IMR-90 (cell line): ENCODE data around the gene EEIG2. TPM values are rescaled to one million over a fixed set of nuclear protein-coding genes. Genes with fewer than 3 reads are reported as not detected.

Experiments
- ATAC-seq: fragments of 200-7000 bp; cut with Tn5 transposase; 2 replicates; pipeline ENCODE4 v1.9.1; 2020; ENCODE audit warnings: low read depth, mild to moderate bottlenecking, moderate library complexity
- BruUV-seq: library from RNA; stranded (reverse); fragments of 400-500 nt; replicated peaks from 2 replicates; lab custom pipeline; 2021; lab: Mats Ljungman, UMichigan
- CTCF ChIA-PET: fragments of 300-600 bp; formaldehyde crosslinking; extraction: SDS; loops from one replicate; lab custom pipeline; 2021; ENCODE audit warnings: antibody characterized with exemption; lab: Yijun Ruan, JAX
- POLR2A ChIA-PET: fragments of 300-600 bp; sonication (Branson Sonifier 250); formaldehyde crosslinking; loops from one replicate; lab custom pipeline; 2022; ENCODE audit warnings: antibody characterized with exemption; ENCODE audit not compliant: unreplicated experiment; lab: Charles Lee
- DNase-seq: peaks from one replicate; pipeline ENCODE4 v3.0.0; 2013
- H2AFZ ChIP-seq: replicated peaks from 2 replicates; pipeline ENCODE3; 2013; ENCODE audit warnings: low read length, mild to moderate bottlenecking; ENCODE audit not compliant: poor library complexity
- H2AK5ac ChIP-seq: 2 replicates; pipeline ENCODE4 v1.6.1; 2013; ENCODE audit warnings: low read depth, low read length, inconsistent platforms
- H2AK9ac ChIP-seq: replicated peaks from 2 replicates; pipeline ENCODE3; 2013; ENCODE audit warnings: mild to moderate bottlenecking, low read depth, low read length, moderate library complexity; ENCODE audit not compliant: poor library complexity
- H2BK120ac ChIP-seq: 2 replicates; pipeline ENCODE4 v1.6.1; 2013; ENCODE audit warnings: low read depth, low read length, inconsistent platforms
- H2BK15ac ChIP-seq: 3 replicates; pipeline ENCODE4 v1.6.1; 2013; ENCODE audit warnings: low read depth, low read length, inconsistent platforms
- H2BK20ac ChIP-seq: 2 replicates; pipeline ENCODE4 v1.6.1; 2013; ENCODE audit warnings: low read depth, mild to moderate bottlenecking, inconsistent platforms, low read length, moderate library complexity
- H2BK5ac ChIP-seq: 2 replicates; pipeline ENCODE4 v1.6.1; 2013; ENCODE audit warnings: mild to moderate bottlenecking, low read depth, low read length, inconsistent platforms; ENCODE audit not compliant: poor library complexity, severe bottlenecking
- H3K14ac ChIP-seq: replicated peaks from 2 replicates; pipeline ENCODE4 v1.6.1; 2013; ENCODE audit warnings: low read depth, low read length, inconsistent platforms
- H3K18ac ChIP-seq: 2 replicates; pipeline ENCODE4 v1.6.1; 2013; ENCODE audit warnings: low read depth, low read length, control low read depth
- H3K23ac ChIP-seq: 2 replicates; pipeline ENCODE4 v1.6.1; 2013; ENCODE audit warnings: low read depth, low read length, inconsistent platforms
- H3K27ac ChIP-seq: 2 replicates; pipeline ENCODE4 v1.5.1; 2013; ENCODE audit warnings: mild to moderate bottlenecking, control low read depth, low read length; ENCODE audit not compliant: insufficient read depth
- H3K27me3 ChIP-seq: 2 replicates; pipeline ENCODE4 v1.6.1; 2013; ENCODE audit warnings: low read length; ENCODE audit not compliant: control insufficient read depth, insufficient read depth
- H3K36me3 ChIP-seq: 2 replicates; pipeline ENCODE4 v1.6.1; 2013; ENCODE audit warnings: low read length, mixed read lengths; ENCODE audit not compliant: control insufficient read depth, insufficient read depth
- H3K4ac ChIP-seq: 2 replicates; pipeline ENCODE4 v1.6.1; 2013; ENCODE audit warnings: low read depth, low read length, inconsistent platforms
- H3K4me1 ChIP-seq: 2 replicates; pipeline ENCODE4 v1.6.1; 2013; ENCODE audit warnings: low read length, mixed read lengths; ENCODE audit not compliant: control insufficient read depth, insufficient read depth
- H3K4me2 ChIP-seq: 2 replicates; pipeline ENCODE4 v1.6.1; 2013; ENCODE audit warnings: low read depth, mild to moderate bottlenecking, control low read depth, low read length, moderate library complexity
- H3K4me3 ChIP-seq: 2 replicates; pipeline ENCODE4 v1.5.1; 2013; ENCODE audit warnings: low read depth, mild to moderate bottlenecking, control low read depth, low read length, moderate library complexity; ENCODE audit not compliant: insufficient read depth
- H3K56ac ChIP-seq: 2 replicates; pipeline ENCODE4 v1.6.1; 2013; ENCODE audit warnings: low read length, inconsistent platforms; ENCODE audit not compliant: insufficient read depth; ENCODE audit errors: extremely low read depth
- H3K79me1 ChIP-seq, 2 experiments: 2 replicates each; pipeline ENCODE4 v1.6.1; 2013; ENCODE audit warnings: low read length in 2 of 2, inconsistent platforms in 1 of 2, low read depth in 1 of 2
- H3K9ac ChIP-seq: 2 replicates; pipeline ENCODE4 v1.6.1; 2013; ENCODE audit warnings: low read depth, low read length, control low read depth
- H3K9me1 ChIP-seq: 2 replicates; pipeline ENCODE4 v1.6.1; 2013; ENCODE audit warnings: low read length, inconsistent platforms; ENCODE audit not compliant: insufficient read depth
- H3K9me3 ChIP-seq: 2 replicates; pipeline ENCODE4 v1.6.1; 2013; ENCODE audit warnings: low read length; ENCODE audit not compliant: control insufficient read depth, insufficient read depth
- H4K20me1 ChIP-seq: 2 replicates; pipeline ENCODE4 v1.6.1; 2013; ENCODE audit warnings: low read length, inconsistent platforms; ENCODE audit not compliant: insufficient read depth
- H4K5ac ChIP-seq: 2 replicates; pipeline ENCODE4 v1.6.1; 2013; ENCODE audit warnings: mild to moderate bottlenecking, low read depth, low read length, control low read depth
- H4K8ac ChIP-seq, 2 experiments: 2 replicates each; pipeline ENCODE4 v1.6.1; 2013; ENCODE audit warnings: low read depth in 2 of 2, low read length in 2 of 2, control low read depth in 1 of 2, inconsistent platforms in 1 of 2
- H4K91ac ChIP-seq: 2 replicates; pipeline ENCODE4 v1.6.1; 2013; ENCODE audit warnings: low read depth, low read length, inconsistent platforms; ENCODE audit not compliant: insufficient read depth
- BHLHE40 ChIP-seq: fragments of 150-350 bp; IDR thresholded peaks from 2 replicates; pipeline ENCODE4 v1.6.1; 2016; ENCODE audit warnings: mild to moderate bottlenecking, low read depth, low read length
- CEBPB ChIP-seq: IDR thresholded peaks from 2 replicates; pipeline ENCODE4 v1.6.1; 2012; ENCODE audit warnings: low read depth, low read length, improper control_type of control experiment
- CHD1 ChIP-seq: IDR thresholded peaks from 2 replicates; pipeline ENCODE4 v1.6.1; 2012; ENCODE audit warnings: low read depth, low read length, improper control_type of control experiment
- ELK1 ChIP-seq: fragments of 150-350 bp; IDR thresholded peaks from 2 replicates; pipeline ENCODE4 v1.6.1; 2016; ENCODE audit warnings: low read depth, mild to moderate bottlenecking, low read length, moderate library complexity, borderline replicate concordance
- FOS ChIP-seq: fragments of 150-350 bp; IDR thresholded peaks from 2 replicates; pipeline ENCODE4 v1.6.1; 2016; ENCODE audit warnings: low read depth, low read length
- MAFK ChIP-seq: IDR thresholded peaks from 2 replicates; pipeline ENCODE4 v1.6.1; 2012; ENCODE audit warnings: low read depth, low read length, improper control_type of control experiment
- MAZ ChIP-seq: IDR thresholded peaks from 2 replicates; pipeline ENCODE4 v1.6.1; 2012; ENCODE audit warnings: low read depth, mild to moderate bottlenecking, low read length, improper control_type of control experiment, moderate library complexity, borderline replicate concordance
- MXI1 ChIP-seq: IDR thresholded peaks from 2 replicates; pipeline ENCODE4 v1.6.1; 2012; ENCODE audit warnings: low read depth, mild to moderate bottlenecking, low read length, moderate library complexity, borderline replicate concordance
- RCOR1 ChIP-seq: IDR thresholded peaks from 2 replicates; pipeline ENCODE4 v1.6.1; 2012; ENCODE audit warnings: mild to moderate bottlenecking, low read length, improper control_type of control experiment; ENCODE audit not compliant: insufficient replicate concordance
- RFX5 ChIP-seq: IDR thresholded peaks from 2 replicates; pipeline ENCODE4 v1.8.0; 2012; ENCODE audit warnings: low read depth, mild to moderate bottlenecking, low read length, moderate library complexity
- SMC3 ChIP-seq: fragments of 150-350 bp; IDR thresholded peaks from 2 replicates; pipeline ENCODE4 v1.6.1; 2016; ENCODE audit warnings: low read depth, mild to moderate bottlenecking, antibody characterized with exemption, low read length, moderate library complexity
- USF2 ChIP-seq: fragments of 150-350 bp; IDR thresholded peaks from 2 replicates; pipeline ENCODE4 v1.6.1; 2017; ENCODE audit warnings: mild to moderate bottlenecking, antibody characterized with exemption, low read length, low read depth
- WGBS, 2 experiments: methylation state at CpG; one replicate each; pipeline versions ENCODE4 v1.1.5 to v1.1.7; 2013; ENCODE audit warnings: missing lambda C conversion rate in 2 of 2; ENCODE audit not compliant: insufficient read length in 1 of 2; ENCODE audit errors: extremely low coverage in 2 of 2; 5-methylcytosine and 5-hydroxymethylcytosine counted together
- dilution Hi-C: fragments of 300-500 bp; cut with HindIII; formaldehyde crosslinking; loops from one replicate; pipeline ENCODE4 v1.14.3; 2018; ENCODE audit warnings: low sequenced_read_pairs; ENCODE audit not compliant: unreplicated experiment
- in situ Hi-C: fragments of 300-500 bp; cut with MboI; formaldehyde crosslinking; loops from 3 replicates; pipeline ENCODE4 v1.14.3; 2019; ENCODE audit warnings: low sequenced_read_pairs, inconsistent platforms, mixed read lengths
- intact Hi-C: fragments of 100-400 bp; cut with micrococcal nuclease; formaldehyde crosslinking; loops from 2 replicates; pipeline ENCODE4 v1.10.0; 2022
- polyA plus RNA-seq, 3 experiments: library from polyadenylated mRNA; depleted of rRNA; stranded (reverse); fragments of >200 nt; gene quantifications; 2 replicates each; pipeline ENCODE4 v1.2.3, GENCODE V29; 2012; ENCODE audit warnings: low replicate concordance in 1 of 3
- total RNA-seq: library from RNA; depleted of rRNA; stranded (reverse); fragments of >200 nt; gene quantifications from 2 replicates; pipeline ENCODE4 v1.2.3, GENCODE V29; 2012
- TF ChIP-seq, protein P1 (sequence below): conservative IDR thresholded peaks from 2 replicates; pipeline ENCODE4 v1.5.1; 2012; ENCODE audit warnings: mild to moderate bottlenecking, low read depth, low read length, improper control_type of control experiment

EEIG2 gene
- total and polyA plus RNA-seq, 2 of the 4 experiments (the other 2 are of a cell fraction), result 1.7 to 4.8 TPM

DNA sequence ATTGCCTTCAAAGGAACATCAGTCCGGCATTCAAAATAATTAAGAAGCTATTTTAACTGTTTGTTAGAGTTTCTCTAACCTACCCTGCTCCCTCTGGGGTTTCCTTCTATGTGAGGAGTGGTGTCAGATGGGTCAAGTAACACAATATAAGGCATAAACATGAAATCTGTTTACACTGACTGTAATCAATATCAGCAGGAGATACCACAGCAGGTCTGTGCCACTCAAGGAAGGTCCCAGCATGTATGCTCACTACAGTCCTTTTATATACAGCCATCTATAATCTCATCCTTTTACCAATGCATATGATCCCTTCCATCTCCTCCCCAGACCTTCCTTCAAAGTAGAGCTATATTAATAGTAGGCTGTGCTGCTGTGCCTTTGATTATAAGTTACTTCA is 25.4 kb downstream of the EEIG2 start:
- ChIA-PET CTCF (interaction anchor here (0.5 to 1.6 kb wide), 3 partner anchors 25 to 539 kb away, joined by 3 to 4 read pairs (median 4); partner anchors contain the start of gene EEIG2), POLR2A (no interaction called here)
- no peak overlapping the region for H2AK9ac ChIP-seq
- intact Hi-C loops (no loop called here), in situ Hi-C loops (no loop called here), dilution Hi-C loops (no loop called here)
- BruUV-seq, result no TSS peak
- H3K79me1 ChIP-seq, result peaks cover 20 to 28% of the 10 kb centered on the region in 2 experiments
- H2BK5ac ChIP-seq, result no peak overlapping the region
- no peak overlapping the region; a peak in 1 of 4 replicates for H4K8ac ChIP-seq
- H2BK15ac ChIP-seq, result peak overlapping the region; percentile 64; the same call in 1 of the 3 replicates
- no peak overlapping the region for H3K27ac ChIP-seq
- H2BK20ac ChIP-seq, result peak overlapping the region; percentile 72; the same call in 1 of the 2 replicates
- no peak overlapping the region for H3K4me3 ChIP-seq
- H4K20me1 ChIP-seq, result no peaks in the 10 kb centered on the region
- H3K9me1 ChIP-seq, result peaks cover 7% of the 10 kb centered on the region
- H4K91ac ChIP-seq, result no peak overlapping the region
- H3K23ac ChIP-seq, result no peak overlapping the region; the same call in 1 of the 2 replicates
- 0 out of 2 replicates have a peak overlapping the region, but pooled peaks have one; percentile 52 for H3K14ac ChIP-seq
- 0 out of 2 replicates have a peak overlapping the region, but pooled peaks have one; percentile 33 for H2BK120ac ChIP-seq
- H3K27me3 ChIP-seq, result no peaks in the 10 kb centered on the region
- DNase-seq (no peak), ATAC-seq (peak; percentile 37)
- H3K4ac ChIP-seq, result 0 out of 2 replicates have a peak overlapping the region, but pooled peaks have one; percentile 8
- peak overlapping the region; percentile 20 for H3K4me2 ChIP-seq
- no peaks in the 10 kb centered on the region for H3K36me3 ChIP-seq
- no peak overlapping the region for H2AFZ ChIP-seq
- no peak overlapping the region; the same call in 1 of the 2 replicates for H4K5ac ChIP-seq
- no CpG with 5 or more reads among the region's 1 CpG for WGBS, 2 experiments
- H3K18ac ChIP-seq, result peak overlapping the region; percentile 50; the same call in 1 of the 2 replicates
- no peak overlapping the region for H3K56ac ChIP-seq
- H3K4me1 ChIP-seq, result peaks cover 11% of the 10 kb centered on the region
- peak overlapping the region; percentile 43 for H2AK5ac ChIP-seq
- TF ChIP-seq RFX5, result no peak
- no peak for TF ChIP-seq FOS
- TF ChIP-seq BHLHE40, result no peak
- no peak for TF ChIP-seq USF2
- no peak for TF ChIP-seq CEBPB
- TF ChIP-seq SMC3, result no peak
- no peak for TF ChIP-seq MAZ
- TF ChIP-seq MAFK, result no peak
- TF ChIP-seq ELK1, result no peak
- TF ChIP-seq, protein P1, sequence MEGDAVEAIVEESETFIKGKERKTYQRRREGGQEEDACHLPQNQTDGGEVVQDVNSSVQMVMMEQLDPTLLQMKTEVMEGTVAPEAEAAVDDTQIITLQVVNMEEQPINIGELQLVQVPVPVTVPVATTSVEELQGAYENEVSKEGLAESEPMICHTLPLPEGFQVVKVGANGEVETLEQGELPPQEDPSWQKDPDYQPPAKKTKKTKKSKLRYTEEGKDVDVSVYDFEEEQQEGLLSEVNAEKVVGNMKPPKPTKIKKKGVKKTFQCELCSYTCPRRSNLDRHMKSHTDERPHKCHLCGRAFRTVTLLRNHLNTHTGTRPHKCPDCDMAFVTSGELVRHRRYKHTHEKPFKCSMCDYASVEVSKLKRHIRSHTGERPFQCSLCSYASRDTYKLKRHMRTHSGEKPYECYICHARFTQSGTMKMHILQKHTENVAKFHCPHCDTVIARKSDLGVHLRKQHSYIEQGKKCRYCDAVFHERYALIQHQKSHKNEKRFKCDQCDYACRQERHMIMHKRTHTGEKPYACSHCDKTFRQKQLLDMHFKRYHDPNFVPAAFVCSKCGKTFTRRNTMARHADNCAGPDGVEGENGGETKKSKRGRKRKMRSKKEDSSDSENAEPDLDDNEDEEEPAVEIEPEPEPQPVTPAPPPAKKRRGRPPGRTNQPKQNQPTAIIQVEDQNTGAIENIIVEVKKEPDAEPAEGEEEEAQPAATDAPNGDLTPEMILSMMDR, result no peak
- TF ChIP-seq CHD1, result no peak
- no peak for TF ChIP-seq RCOR1
- no peak for TF ChIP-seq MXI1
- H3K9me3 ChIP-seq, result peaks cover 3% of the 10 kb centered on the region; the same call in 1 of the 2 replicates
- H3K9ac ChIP-seq, result no peak overlapping the region
